GM18870 (cell line): ENCODE results near the gene KRTAP13-4.
A peak's percentile ranks its signal among the peaks of the same experiment; 100 is the strongest.

Experiments
- ATAC-seq: cut with Tn5 transposase; IDR thresholded peaks from one replicate; pipeline ENCODE4 v1.9.1; 2021; ENCODE audit warnings: moderate library complexity; ENCODE audit not compliant: unreplicated experiment

KRTAP13-4 gene, protein sequence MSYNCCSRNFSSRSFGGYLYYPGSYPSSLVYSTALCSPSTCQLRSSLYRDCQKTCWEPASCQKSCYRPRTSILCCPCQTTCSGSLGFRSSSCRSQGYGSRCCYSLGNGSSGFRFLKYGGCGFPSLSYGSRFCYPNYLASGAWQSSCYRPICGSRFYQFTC

DNA sequence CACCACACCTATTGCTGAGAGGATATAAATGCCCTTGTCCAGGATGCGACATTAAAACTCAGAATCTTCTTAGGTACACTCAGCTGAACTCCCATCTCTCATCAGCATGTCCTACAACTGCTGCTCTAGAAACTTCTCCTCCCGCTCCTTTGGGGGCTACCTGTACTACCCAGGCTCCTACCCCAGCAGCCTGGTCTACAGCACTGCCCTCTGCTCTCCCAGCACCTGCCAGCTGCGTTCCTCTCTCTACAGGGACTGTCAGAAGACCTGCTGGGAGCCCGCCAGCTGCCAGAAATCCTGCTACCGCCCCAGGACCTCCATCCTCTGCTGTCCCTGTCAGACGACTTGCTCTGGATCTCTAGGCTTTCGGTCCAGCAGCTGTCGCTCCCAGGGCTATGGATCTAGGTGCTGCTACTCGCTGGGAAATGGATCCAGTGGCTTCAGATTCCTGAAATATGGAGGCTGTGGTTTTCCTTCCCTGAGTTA is at the start of gene KRTAP13-4:
Gene KRTAP13-4 (plus strand): TSS at position 51 of the 486 bp plus-strand sequence. CDS start 56 bp downstream, at position 107.
- no peak for ATAC-seq

DNA sequence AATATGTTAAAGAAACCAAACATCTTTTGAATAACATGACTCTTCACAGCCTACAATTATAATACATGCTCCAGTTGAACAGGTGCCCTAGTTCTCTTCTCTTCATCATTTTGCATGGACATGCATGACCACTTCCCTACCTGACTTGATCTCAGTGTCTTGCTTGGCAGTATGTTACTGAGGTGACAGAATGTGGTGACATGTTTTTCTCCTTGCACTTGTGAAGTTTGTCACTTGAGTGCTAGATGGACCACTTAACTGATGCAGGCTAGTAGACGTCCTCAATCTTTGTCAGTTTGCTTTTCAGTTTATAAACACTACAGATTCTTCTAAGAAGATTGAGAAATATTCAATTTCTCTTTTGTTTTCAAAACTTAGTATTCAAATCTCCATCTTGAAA is 47.8 kb upstream of the KRTAP13-4 start:
- ATAC-seq: no peak

DNA sequence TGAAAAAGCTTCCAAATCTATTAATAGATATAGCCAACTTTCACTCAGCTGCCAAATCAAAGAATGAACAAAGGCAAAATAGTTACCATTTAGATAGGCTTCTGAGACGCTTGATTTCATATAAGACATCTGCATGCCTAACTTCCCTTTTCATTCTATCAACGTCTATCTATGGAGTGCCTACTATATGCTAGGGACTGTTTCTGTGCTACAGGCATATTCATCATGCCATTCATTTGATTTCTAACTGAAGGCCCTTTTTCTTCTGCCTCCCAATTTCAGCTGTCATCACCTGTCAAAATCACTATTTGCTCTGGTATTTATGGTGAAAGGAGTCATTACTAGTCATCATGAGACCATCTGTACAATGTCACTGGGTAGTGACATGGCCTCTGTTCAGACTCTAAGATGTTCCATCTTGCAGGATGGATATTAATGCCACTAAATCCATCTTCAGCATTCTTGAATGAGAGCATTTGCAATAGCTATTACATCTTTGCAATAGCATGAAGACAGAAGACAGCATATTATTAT is 38.5 kb upstream of the KRTAP13-4 start:
- no peak for ATAC-seq

DNA sequence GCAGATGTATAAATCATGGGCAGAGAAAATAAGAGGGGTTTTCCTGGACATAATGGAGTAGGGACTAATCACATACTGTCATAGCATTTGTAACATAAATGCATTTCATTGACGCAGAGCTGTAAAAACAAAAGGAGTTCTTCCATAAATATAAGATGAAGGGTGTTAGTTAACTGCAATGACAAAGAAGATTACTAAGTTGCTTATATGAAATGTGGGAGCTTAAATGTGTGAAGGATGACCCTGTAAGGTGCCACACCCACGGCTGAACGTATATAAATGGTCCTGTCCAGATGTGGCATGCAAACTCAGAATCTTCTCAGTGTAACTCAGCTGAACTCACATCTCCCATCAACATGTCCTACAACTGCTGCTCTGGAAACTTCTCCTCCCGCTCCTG is 34.3 kb upstream of the KRTAP13-4 start, which contains the start of gene KRTAP13-1:
Gene KRTAP13-1 (plus strand): TSS at position 301 of the 400 bp plus-strand sequence. CDS start 56 bp downstream, at position 357.
- ATAC-seq: no peak

DNA sequence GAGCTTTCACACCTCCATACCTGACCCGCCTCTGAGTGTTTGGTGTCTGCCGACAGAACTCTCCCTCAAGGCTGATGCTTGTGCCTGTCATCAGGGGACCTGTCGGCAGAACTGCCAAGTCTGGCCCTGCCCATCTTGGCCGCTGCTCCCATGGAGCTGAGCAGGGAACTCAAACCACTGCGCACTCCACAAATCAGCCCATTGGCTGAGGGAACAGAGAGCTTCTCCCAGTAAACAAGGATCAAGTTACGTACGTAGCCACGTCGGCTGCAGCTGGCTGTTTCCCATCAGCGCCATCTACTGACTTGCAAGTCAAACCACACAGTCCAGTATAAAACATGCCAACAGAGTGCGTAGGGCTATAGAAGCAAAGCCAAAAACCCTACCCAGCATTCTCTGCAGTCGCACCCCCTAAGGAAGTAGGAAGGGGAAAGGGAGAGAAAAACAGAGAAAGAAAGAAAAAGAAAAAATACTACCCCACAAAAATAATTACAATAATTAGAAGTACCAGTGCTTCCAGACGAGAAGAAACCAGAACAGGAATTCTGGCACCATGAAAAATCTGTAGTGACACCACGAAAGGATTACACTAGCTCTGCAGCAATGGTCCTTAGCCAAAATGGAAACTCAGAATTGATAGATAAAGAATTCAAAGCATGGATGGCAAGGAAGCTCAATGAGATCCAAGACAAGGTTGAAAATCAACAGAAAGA is 21.1 kb upstream of the KRTAP13-4 start:
- peak; percentile 64 for ATAC-seq

DNA sequence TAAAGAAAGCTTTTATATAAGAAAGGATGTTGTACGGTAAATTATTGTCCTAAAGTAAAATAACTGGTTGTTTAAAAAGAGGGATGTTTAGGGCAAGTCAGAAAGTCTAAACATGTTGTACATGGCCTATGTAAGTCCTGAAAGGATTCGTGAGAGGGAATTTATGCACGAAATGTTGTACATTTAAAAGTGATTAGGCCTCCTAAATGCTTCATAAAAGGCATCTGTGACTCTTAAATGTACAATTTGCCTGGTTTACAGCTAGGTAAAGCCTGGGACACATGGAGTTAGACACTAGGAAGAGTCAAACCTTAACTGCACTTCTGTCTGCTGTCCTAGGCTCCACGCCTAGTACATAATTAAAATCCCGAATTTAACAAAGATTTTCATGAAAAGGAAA is 14.0 kb upstream of the KRTAP13-4 start:
- ATAC-seq: no peak

DNA sequence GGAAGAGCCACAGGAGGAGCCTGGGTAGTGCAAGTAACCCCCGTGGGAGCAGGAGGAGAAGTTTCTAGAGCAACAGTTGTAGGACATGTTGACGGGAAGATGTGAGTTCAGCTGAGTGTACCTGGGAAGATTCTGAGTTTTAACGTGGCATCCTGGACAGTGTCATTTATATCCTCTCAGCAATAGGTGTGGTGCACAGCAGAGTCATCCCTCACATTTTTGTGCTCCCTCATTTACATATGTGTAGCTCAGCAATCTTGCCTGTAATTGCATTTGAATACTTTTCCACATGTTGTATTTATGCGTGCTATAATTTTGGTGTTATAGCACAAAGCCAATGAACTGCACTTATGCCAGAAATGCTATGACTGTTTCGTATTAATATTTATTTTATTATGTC is 4.2 kb upstream of the KRTAP13-4 start, which contains the start of gene KRTAP13-3:
Gene KRTAP13-3 (minus strand): TSS at position 101 of the 400 bp plus-strand sequence. CDS start 14 bp downstream, at position 87.
- no peak for ATAC-seq

DNA sequence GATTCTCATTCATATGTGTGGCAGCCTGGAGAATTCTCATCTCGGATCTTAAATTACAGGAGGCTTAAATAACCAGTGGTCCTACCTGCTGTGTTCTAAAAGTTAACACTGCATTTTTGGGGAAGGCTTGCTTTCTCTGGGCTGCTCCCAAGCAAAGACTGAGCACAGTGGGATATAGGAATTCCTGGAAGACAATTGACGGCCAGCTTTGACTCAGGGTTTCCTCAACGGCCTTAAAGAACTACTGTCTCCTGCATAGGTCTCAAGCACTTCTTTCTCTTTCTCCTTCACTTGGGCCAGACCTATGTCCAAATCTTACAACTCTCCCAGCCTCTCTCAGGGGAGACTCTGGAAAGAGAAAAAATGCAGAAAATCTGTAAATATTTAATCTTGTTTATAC is 3.3 kb upstream of the KRTAP13-4 start:
- no peak for ATAC-seq

DNA sequence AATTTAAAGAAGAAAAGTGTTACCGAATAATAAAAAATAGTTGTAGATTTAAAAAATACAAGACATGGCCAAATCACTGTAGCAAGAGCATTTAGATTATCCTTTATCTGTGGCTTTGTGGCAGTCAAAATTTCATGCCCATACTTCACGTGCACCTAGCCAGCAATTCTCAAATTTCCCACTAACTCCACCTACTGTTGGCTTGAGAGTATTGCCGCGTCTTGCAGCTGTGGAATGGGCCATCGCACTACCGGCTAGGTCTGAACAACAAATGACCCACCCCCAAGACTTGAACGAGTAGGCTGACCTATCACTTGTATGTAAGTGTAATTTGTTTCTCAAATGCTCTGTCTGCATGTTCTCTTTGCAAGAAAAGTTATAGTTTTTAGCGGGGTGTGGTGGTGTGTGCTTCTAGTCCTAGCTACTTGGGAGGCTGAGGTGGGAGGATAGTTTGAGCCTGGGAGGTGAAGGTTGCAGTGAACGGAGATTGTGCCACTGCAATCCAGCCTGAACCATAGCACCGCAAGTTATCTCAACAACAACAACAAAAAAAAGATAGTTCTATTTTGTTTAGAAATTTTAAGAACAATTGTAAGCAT is 4.1 kb downstream of the KRTAP13-4 start:
- peak; percentile 65 for ATAC-seq

DNA sequence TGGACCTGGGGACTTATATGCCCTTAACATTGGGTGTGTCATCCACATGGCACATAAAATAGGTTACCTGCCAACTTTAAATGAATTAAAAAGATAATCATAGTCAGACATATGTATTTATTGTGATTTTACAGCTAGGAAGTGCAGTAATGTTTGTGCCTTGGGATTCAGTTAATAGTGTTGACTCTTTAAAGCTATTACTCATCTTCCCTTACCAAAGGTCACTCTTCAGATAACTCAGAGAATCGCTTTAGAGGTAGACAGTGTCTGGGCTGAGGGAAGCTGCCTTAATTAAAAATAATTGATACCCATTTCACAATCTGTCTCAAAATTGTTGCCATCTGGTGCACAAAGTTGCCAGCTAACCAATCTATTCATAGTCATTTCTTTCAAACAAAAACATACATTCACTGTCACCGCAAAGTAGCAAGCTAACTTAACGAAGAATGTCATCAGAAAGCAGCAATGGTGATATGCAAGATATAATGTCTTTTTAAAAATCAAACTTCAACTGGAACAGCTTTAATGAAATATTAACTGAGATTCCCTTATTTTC is 7.1 kb downstream of the KRTAP13-4 start:
- no peak for ATAC-seq

DNA sequence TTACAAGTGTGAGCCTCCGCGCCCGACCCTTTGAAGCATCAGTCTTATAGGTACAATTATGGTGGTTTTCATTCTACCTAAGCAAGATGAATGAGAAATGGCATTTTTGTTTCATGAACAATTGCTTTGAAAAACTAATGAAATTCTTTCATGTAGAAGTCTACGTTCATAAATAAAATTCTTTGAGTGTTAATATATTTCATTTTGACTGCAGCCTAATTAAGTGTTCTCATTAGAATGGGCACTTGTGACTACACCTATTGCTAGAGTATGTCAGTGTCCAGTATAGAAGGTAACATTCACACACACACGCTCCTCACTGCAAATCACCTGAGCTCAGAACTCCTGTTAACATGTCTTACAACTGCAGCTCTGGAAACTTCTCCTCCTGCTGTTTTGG is 10.0 kb downstream of the KRTAP13-4 start, which contains the start of gene KRTAP15-1:
Gene KRTAP15-1 (plus strand): TSS at position 301 of the 400 bp plus-strand sequence. CDS start 53 bp downstream, at position 354.
- no peak for ATAC-seq

DNA sequence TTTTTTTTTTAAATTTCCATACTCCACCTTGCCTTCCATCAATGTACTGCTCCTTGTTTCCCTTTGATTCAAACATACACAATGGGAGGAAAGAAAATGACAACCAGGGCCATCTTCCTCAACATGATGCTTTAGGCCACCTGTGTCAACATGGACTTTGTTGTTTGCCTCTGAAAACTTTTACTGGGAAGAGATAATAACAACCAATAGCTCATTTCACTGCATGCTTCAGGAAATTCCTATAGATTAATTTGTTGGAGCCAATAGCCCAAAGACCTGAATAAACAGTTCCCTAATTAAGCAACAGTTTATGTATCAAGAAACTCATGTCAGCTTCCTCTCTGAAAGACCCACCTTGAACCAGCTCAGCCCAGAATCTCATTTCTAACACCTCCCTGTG is 13.2 kb downstream of the KRTAP13-4 start:
- ATAC-seq: no peak

DNA sequence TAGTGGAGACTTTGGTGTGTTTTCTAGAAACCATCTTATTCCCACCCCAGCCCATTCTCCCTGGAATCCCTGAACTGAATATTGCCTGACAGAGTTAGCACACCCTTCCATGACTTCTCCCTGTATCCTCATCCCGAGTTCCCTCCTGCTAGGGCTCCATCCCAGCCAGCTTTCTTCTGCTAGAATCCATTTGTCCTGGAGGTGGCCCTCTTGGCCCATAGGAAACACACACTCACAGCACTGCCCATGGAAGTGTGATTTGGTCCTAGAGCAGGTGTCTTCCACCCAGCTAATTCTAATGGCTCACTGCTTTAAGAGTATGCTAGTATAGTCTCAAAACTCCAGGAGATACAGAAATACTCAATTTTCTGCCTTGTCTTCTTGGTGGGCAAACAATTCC is 14.2 kb downstream of the KRTAP13-4 start:
- ATAC-seq: no peak

DNA sequence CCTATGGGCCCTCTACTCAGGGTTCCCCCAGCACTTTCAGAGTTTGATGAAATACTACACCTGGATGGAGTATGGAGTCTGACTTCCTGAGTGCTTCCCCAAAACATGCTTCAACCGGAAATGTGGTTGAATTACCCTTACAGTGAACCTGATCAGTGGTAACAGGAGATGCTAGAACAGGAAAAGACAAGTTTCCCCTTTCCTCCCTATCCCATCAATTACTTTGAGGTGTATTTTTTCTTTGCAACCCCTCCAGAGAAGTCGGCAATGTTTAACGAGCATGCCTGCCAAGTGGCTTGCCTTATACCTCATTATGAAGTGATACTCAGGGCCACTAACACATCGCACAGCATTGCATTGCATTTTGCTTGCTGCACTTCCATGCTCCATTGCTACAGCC is 17.0 kb downstream of the KRTAP13-4 start:
- ATAC-seq: no peak

DNA sequence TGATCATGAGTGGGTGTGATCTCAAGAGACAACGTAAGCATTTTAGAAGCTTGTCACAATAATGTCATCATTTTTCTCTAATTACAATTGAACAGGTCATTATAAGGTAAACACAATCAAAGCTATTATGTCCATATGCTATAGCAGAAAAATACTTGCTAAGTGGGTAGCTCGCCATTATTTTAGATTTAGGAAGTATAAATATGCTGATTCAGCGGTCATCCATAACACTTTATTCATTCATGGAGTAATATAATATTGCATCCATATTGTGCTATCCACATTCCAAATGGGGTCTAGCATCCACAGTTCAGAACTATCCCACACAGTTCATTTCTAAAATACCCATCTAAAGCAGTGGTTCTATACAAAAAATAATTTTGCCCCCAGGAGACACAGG is 18.5 kb downstream of the KRTAP13-4 start:
- ATAC-seq: no peak

DNA sequence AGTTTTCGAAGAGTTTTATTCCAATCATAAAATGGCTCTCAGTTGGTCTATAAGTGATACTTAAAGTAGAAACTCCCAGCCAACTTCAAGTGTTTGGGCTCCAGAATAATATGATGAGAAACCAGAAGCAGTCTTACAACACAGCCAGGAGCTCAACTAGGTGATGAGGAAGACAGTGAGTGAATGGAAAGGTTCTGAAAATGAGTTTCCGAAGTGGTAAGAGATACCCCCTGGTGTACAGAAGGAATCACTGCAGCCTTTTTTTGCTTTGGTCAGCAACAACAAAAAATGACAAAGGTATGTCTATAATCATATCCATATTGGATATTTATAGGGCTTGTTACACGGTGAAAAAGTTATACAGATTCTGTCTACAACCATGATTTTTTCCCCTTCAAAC is 33.7 kb downstream of the KRTAP13-4 start:
- peak; percentile 42 for ATAC-seq

DNA sequence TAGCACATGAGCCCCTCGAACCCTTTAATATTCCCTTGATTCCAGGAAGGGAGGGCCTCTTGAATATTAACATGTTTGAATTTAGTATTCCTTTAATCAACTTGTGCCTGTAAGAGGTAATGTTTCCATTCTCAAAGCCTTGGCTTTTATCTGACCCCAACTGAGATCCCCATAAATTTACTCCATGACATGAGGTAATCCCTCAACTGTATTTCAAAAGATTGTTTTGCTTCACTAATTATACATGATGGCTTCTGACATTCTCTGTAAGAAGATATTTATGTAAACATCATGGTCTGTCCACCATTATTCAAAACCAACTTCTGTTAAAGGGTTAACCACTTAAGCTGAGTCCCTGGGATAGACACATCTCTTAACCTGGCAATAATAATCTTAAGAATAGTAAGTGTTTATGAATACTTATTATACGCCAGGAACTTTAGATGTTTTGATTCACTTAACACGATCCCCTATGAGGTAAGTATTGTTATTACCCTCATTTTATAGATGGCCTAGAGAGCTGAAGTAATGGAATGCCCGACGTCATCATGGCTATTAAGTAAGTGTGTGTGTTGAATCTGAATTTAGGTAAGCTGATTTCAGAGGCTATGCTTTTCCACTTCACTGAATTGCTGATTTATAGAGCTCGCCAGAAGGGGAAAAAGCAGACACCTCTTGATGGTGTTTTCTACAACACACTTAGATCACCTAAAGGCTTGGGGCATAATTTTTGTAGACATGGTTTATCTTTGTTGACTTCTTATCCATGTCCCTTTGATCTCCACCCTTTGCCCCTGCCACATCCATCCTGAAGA is 39.1 kb downstream of the KRTAP13-4 start:
- no peak for ATAC-seq

DNA sequence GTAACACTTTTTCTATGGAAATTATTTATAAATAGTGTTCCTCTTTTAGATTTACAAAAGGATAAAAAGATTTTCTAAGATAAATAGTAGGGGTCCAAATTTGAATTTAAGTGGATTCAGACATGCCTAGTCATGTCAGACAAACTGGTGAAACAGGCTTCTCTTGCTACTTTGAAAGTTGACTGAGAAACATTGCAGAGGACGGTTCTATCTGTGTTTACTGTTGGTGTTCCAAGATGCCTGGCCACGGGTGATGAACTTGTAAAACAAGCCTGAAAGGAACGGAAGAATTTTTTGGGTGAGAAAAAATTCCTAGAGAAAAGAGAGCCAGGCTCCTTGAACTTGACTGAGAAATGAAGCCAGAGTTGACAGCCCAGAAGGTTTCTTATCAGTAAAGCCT is 48.0 kb downstream of the KRTAP13-4 start:
- ATAC-seq: no peak

DNA sequence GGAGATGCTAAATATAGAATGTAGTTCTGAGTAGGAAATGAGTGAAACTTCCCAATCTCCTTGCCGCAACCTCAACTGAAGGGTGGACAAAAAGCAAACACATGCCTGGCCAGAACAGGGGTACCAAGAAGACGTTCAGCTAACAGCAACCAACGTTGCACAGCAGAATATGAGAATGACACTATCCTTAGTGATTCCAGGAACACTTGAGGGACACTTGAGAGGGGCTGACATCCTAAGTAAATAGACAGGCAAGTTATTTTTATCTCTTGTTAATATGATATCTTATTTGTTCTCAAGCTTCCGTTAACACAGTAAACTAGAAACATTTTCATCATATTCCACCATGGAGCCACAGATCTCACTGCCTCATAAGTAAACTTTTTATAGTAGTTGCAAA is 49.2 kb downstream of the KRTAP13-4 start:
- ATAC-seq: no peak

DNA sequence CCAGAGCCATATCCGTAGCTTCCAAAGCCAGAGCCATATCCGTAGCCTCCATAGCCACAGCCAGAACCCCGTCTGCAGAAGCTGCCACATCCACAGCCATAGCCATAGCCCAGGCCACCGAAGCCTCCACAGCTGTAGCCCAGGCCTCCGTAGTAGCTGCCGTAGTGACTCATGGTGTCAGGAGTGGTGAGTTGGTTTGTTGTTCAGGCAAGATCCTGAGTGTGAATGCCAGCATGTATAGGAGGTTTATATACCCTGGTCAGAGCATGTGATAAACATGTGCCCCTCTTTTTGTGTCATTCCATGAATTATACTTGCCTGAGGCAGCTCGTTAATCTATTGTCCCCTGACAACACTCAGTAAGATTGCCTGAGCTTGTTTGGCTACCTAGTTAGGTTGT is 50.1 kb downstream of the KRTAP13-4 start, which contains the start of gene KRTAP19-1:
Gene KRTAP19-1 (minus strand): TSS at position 223 of the 400 bp plus-strand sequence. CDS start 50 bp downstream, at position 173.
- ATAC-seq: no peak
